ENCODE measurements around the gene RBBP8NL. TPM values are rescaled to one million over a fixed set of nuclear protein-coding genes. Genes with fewer than 3 reads are reported as not detected.

Gene RBBP8NL
- total RNA-seq, 1 donor from 2014 or later: not detected

- DNase-seq: no peak
Observed at GRCh38 chr20:62405981-62406513, 21.3 kb downstream of the RBBP8NL start.

GRCh38 chr20:62405108-62405980, 22.0 kb downstream of the RBBP8NL start:
- DNase-seq: peak; percentile 68

GRCh38 chr20:62404761-62405107, 22.6 kb downstream of the RBBP8NL start:
- no peak for DNase-seq

- no peak for DNase-seq
Observed at GRCh38 chr20:62404112-62404665, 23.1 kb downstream of the RBBP8NL start.

- no peak for DNase-seq
Observed at GRCh38 chr20:62403331-62403730, 24.0 kb downstream of the RBBP8NL start.

- no peak for DNase-seq
Observed at GRCh38 chr20:62402456-62403150, 24.7 kb downstream of the RBBP8NL start.

GRCh38 chr20:62401331-62401779, 26.0 kb downstream of the RBBP8NL start:
- DNase-seq: no peak

- no peak for DNase-seq
Observed at GRCh38 chr20:62400541-62400940, 26.8 kb downstream of the RBBP8NL start.

- DNase-seq: no peak
Observed at GRCh38 chr20:62400021-62400420, 27.3 kb downstream of the RBBP8NL start.

- DNase-seq: no peak
Observed at GRCh38 chr20:62398120-62398821, 29.1 kb downstream of the RBBP8NL start.

- peak; percentile 51 for DNase-seq
Observed at GRCh38 chr20:62396367-62397239, 30.7 kb downstream of the RBBP8NL start.

- DNase-seq: no peak
Observed at GRCh38 chr20:62395311-62396242, 31.8 kb downstream of the RBBP8NL start.

GRCh38 chr20:62394248-62395245, 32.8 kb downstream of the RBBP8NL start:
- DNase-seq: no peak

- DNase-seq: no peak
Observed at GRCh38 chr20:62393830-62394229, 33.5 kb downstream of the RBBP8NL start.

- no peak for DNase-seq
Observed at GRCh38 chr20:62393335-62393665, 34.0 kb downstream of the RBBP8NL start.

GRCh38 chr20:62392621-62393334, 34.6 kb downstream of the RBBP8NL start:
- no peak for DNase-seq

GRCh38 chr20:62392077-62392418, 35.3 kb downstream of the RBBP8NL start:
- no peak for DNase-seq

- no peak for DNase-seq
Observed at GRCh38 chr20:62391165-62392076, 35.9 kb downstream of the RBBP8NL start.
